MCF 10A (cell line): ENCODE measurements around the gene MYO1E. TPM values are rescaled to one million over a fixed set of nuclear protein-coding genes. Genes with fewer than 3 reads are reported as not detected.

Experiments
- BruUV-seq: library from RNA; stranded (reverse); fragments of 400-500 nt; replicated peaks from 2 replicates; lab custom pipeline; 2021; lab: Mats Ljungman, UMichigan
- CTCF ChIA-PET: fragments of 300-600 bp; sonication (Branson Sonifier 250); formaldehyde crosslinking; extraction: SDS; loops from one replicate; lab custom pipeline; 2021; ENCODE audit warnings: antibody characterized with exemption, inconsistent platforms; lab: Yijun Ruan, JAX
- POLR2A ChIA-PET: fragments of 300-600, 350-650 bp; sonication (Branson Sonifier 250); formaldehyde crosslinking; extraction: SDS; loops from one replicate; lab custom pipeline; 2020; ENCODE audit warnings: antibody characterized with exemption, inconsistent platforms; lab: Yijun Ruan, JAX
- DNase-seq: peaks from one replicate; pipeline ENCODE4 v3.0.0-alpha.2; 2018; ENCODE audit not compliant: unreplicated experiment
- H3K27ac Mint-ChIP-seq: one replicate; pipeline ENCODE4 v1.8.0; 2022; ENCODE audit warnings: mild to moderate bottlenecking, low read depth, mixed read lengths; ENCODE audit not compliant: unreplicated experiment
- H3K27me3 Mint-ChIP-seq: one replicate; pipeline ENCODE4 v1.8.0; 2022; ENCODE audit warnings: mixed read lengths; ENCODE audit not compliant: insufficient read depth, unreplicated experiment
- H3K36me3 Mint-ChIP-seq: one replicate; pipeline ENCODE4 v1.8.0; 2022; ENCODE audit warnings: mild to moderate bottlenecking, moderate library complexity, mixed read lengths; ENCODE audit not compliant: insufficient read depth, unreplicated experiment
- H3K4me1 Mint-ChIP-seq: one replicate; pipeline ENCODE4 v1.8.0; 2022; ENCODE audit warnings: mixed read lengths; ENCODE audit not compliant: insufficient read depth, unreplicated experiment
- H3K4me3 Mint-ChIP-seq: one replicate; pipeline ENCODE4 v1.8.0; 2022; ENCODE audit warnings: mild to moderate bottlenecking, moderate library complexity, mixed read lengths; ENCODE audit not compliant: unreplicated experiment
- H3K9me3 Mint-ChIP-seq: one replicate; pipeline ENCODE4 v1.8.0; 2022; ENCODE audit warnings: mixed read lengths; ENCODE audit not compliant: unreplicated experiment
- intact Hi-C: fragments of 100-400 bp; cut with micrococcal nuclease; formaldehyde crosslinking; loops from 2 replicates; pipeline ENCODE4 v1.14.1; 2022
- total RNA-seq: library from RNA; stranded (reverse); gene quantifications from 2 replicates; pipeline ENCODE4 v1.2.3, GENCODE V29; 2022
- TF ChIP-seq, protein P1 (sequence below): fragments of 200-600 bp; IDR thresholded peaks from one replicate; pipeline ENCODE4 v1.8.0; 2022; ENCODE audit warnings: antibody characterized with exemption, mild to moderate bottlenecking; ENCODE audit not compliant: unreplicated experiment

MYO1E gene
- total RNA-seq, 1 experiment from 2014 or later: 121 TPM

GRCh38 chr15:59244337-59244736 is 128.3 kb downstream of the MYO1E start:
- POLR2A ChIA-PET: interaction anchor here (0.5 to 1.0 kb wide), 3 partner anchors 12 to 1748 kb away, joined by 3 to 4 read pairs (median 3); partner anchors contain the start of gene MYO1E
- intact Hi-C loops: no loop called here
- H3K36me3 Mint-ChIP-seq: peaks cover 16% of the 10 kb centered on the region
- H3K4me1 Mint-ChIP-seq: no peaks in the 10 kb centered on the region
- BruUV-seq: no TSS peak
- H3K4me3 Mint-ChIP-seq: no peak overlapping the region
- no peaks in the 10 kb centered on the region for H3K27me3 Mint-ChIP-seq
- no peaks in the 10 kb centered on the region for H3K9me3 Mint-ChIP-seq
- H3K27ac Mint-ChIP-seq: no peak overlapping the region
- TF ChIP-seq, protein P1, sequence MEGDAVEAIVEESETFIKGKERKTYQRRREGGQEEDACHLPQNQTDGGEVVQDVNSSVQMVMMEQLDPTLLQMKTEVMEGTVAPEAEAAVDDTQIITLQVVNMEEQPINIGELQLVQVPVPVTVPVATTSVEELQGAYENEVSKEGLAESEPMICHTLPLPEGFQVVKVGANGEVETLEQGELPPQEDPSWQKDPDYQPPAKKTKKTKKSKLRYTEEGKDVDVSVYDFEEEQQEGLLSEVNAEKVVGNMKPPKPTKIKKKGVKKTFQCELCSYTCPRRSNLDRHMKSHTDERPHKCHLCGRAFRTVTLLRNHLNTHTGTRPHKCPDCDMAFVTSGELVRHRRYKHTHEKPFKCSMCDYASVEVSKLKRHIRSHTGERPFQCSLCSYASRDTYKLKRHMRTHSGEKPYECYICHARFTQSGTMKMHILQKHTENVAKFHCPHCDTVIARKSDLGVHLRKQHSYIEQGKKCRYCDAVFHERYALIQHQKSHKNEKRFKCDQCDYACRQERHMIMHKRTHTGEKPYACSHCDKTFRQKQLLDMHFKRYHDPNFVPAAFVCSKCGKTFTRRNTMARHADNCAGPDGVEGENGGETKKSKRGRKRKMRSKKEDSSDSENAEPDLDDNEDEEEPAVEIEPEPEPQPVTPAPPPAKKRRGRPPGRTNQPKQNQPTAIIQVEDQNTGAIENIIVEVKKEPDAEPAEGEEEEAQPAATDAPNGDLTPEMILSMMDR: no peak
- CTCF ChIA-PET: no interaction called here
- DNase-seq: no peak

DNA sequence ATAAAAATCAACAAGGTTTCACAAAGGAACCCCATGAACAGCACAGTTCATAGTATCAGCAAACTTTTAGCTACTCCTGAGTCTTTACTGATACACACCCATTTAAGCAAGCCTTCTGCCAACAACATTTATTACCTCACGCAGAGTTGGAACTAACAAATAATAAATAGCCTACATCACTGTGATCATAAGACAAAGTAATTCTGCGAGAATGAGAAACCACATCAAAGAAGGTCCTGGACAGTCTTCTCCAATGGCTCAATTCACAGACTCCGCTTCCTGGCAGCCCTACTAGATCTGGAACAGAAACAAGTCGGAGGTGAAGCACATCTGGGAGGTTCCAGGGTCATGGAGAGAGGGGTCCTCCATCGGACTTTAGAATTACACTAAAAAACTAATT is 129.0 kb downstream of the MYO1E start:
- Mint-ChIP-seq H3K36me3 (peaks cover 16% of the 10 kb centered on the region), H3K4me1 (no peaks in the 10 kb centered on the region), H3K4me3 (no peak overlapping the region), H3K27me3 (no peaks in the 10 kb centered on the region), H3K27ac (no peak overlapping the region), H3K9me3 (no peaks in the 10 kb centered on the region)
- POLR2A ChIA-PET: interaction anchor here (0.8 to 1.2 kb wide), 2 partner anchors 13 to 128 kb away, joined by 3 to 7 read pairs; no protein-coding TSS in a partner anchor
- TF ChIP-seq, protein P1: no peak
- no TSS peak for BruUV-seq
- DNase-seq: no peak
- CTCF ChIA-PET: interaction anchor here (0.6 to 0.8 kb wide), 2 partner anchors 20 to 285 kb away, joined by 3 read pairs; no protein-coding TSS in a partner anchor
- intact Hi-C loops: no loop called here

DNA sequence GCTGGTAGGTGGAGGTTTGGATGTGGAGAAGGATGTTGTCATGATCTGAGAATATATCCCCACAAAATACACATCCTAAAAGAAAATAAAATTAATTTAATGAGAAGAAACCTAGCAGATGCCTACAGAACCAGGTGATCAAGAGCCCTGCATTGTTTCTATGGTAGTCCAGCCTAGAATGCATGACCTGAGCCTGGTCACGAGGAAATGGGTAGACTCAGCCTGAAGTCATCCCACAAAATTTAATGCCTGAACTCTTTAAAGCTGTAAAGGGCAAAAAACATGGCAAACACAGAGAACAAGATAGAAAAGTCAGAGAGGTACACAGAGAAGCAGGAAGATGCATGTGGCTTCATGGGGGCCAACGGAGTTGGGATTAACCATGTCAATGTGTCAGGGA is 130.0 kb downstream of the MYO1E start:
- intact Hi-C loops: no loop called here
- CTCF ChIA-PET: interaction anchor here (0.6 kb wide), 1 partner anchor 242 kb away, joined by 3 read pairs; no protein-coding TSS in a partner anchor
- H3K27me3 Mint-ChIP-seq: no peaks in the 10 kb centered on the region
- H3K36me3 Mint-ChIP-seq: peaks cover 15% of the 10 kb centered on the region
- POLR2A ChIA-PET: interaction anchor here (0.6 to 1.2 kb wide), 2 partner anchors 71 to 129 kb away, joined by 3 to 7 read pairs; no protein-coding TSS in a partner anchor
- H3K9me3 Mint-ChIP-seq: no peaks in the 10 kb centered on the region
- H3K4me1 Mint-ChIP-seq: no peaks in the 10 kb centered on the region
- BruUV-seq: no TSS peak
- no peak overlapping the region for H3K27ac Mint-ChIP-seq
- H3K4me3 Mint-ChIP-seq: no peak overlapping the region
- no peak for DNase-seq
- TF ChIP-seq, protein P1: no peak

DNA sequence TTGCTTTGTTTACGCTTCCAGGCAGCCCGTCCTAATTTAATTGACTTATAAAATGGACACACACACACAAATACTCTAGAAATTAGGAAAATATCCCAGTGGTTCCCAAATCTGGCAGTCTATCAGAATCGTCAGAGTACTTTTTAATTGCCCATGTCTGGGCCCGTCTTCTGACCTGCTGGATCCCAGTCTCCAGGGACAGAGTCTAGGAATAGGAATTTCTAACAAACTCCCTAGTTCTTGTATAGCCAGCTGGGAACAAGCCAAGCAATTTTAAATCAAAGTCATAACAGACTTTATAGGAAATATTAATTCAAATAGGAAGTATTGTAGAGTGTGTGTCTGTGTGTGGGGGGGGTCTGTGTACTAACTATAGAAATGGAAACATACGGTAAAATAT is 132.6 kb downstream of the MYO1E start:
- no peak for DNase-seq
- H3K4me3 Mint-ChIP-seq: no peak overlapping the region
- intact Hi-C loops: no loop called here
- no peak overlapping the region for H3K27ac Mint-ChIP-seq
- TF ChIP-seq, protein P1: no peak
- ChIA-PET CTCF (interaction anchor here (0.7 kb wide), 1 partner anchor 140 kb away, joined by 4 read pairs; no protein-coding TSS in a partner anchor), POLR2A (interaction anchor here (1.4 kb wide), 1 partner anchor 133 kb away, joined by 3 read pairs; the partner anchor contains the start of gene MYO1E)
- BruUV-seq: no TSS peak
- H3K36me3 Mint-ChIP-seq: peaks cover 14% of the 10 kb centered on the region
- H3K27me3 Mint-ChIP-seq: no peaks in the 10 kb centered on the region
- peaks cover 6% of the 10 kb centered on the region for H3K4me1 Mint-ChIP-seq
- no peaks in the 10 kb centered on the region for H3K9me3 Mint-ChIP-seq
